Middle frontal gyrus (tissue), 1 donor: Measurements from ENCODE around the gene TGOLN2.
A peak's percentile ranks its signal among the peaks of the same experiment; 100 is the strongest.
"Not testable (repeated sequence)": the region's sequence is repeated elsewhere in the genome, so short reads cannot be mapped to it uniquely, and the experiment has no call there.

Experiments
- DNase-seq: peaks from one replicate; pipeline ENCODE4 v3.0.0-alpha.2; 2015; ENCODE audit warnings: low spot score; ENCODE audit errors: extremely low spot score

TGOLN2 gene

DNA sequence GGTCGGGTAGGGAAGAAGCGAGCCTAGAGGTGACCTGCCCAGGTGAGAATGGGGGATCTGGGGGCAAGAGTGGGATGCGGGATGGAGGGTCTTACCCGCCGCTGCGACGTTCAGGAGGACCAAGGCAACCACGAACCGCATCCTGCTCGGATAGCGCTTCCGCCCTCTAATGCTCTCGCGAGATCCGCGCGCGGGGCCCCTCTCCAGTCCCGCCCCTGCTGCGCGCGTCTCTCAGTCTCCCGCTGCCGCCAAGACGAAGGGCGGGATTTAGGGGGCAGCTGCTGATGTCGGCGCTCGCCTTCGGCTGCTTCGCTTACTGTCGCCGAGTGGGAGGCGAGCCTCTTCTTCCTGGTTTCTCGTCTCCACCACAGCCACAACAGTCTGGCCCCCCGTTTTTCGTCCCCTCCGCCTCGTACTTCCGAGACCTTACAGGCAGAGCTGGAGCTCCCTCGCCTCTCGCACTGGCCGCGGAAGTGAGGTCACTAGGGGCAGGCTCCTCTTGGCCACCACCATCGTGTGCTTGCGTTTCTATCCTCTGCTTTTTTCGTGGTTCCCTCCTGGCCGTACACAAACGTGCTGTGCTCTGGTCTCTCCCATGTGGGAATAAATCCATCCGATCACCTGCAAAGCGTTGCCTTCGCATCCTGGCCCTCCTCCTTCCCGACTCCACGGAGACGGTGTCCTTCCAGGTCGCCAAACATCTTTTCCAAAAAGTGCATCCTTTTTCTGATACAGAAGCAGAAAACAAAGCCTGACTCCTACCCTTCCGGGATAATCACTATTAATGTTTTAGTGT lies at the start of gene TGOLN2:
Gene TGOLN2, minus strand, starts transcription at position 168 of the 796 bp plus-strand sequence. Its CDS starts 27 bp downstream, at position 141.
- DNase-seq: peak; percentile 81

GRCh38 chr2:85377083-85377482 lies 49.3 kb upstream of the TGOLN2 start:
- no peak for DNase-seq

DNA sequence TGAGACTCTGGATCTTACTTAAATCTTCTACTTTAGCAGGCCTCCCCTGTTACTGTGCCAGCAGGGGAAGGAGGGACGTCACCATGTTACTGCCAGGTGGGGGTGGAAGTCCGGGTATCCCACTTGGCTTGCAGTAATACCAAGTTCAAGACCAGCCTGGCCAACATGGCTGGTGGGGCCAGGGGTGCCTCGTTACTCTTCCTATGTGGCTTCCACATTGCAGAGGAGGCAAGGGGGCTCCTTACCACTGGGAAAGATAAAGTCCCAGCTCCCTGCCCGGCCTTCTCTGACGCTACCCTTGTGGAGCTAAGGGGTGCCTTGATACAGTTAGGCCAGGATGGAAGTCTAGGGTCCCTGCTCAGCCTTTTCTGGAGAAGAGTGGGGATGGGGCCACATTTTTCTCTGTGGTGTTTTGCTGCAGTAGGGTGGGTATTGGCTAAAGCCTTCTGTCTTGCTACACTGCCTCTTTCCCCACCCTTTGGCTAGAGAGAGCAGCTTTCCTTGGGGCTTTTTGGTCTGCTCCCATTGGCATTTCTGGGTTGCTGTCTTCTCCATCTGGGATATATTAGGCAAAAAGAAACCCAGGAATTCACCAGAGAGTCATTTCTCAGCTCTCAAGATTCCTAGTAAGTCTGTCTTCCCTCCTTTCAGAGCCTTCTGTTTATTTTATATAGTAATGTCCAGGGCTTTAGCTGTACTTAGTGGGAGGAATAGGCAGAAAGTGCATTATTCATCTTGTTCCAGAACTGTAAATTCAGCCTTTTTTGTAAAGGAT lies 48.7 kb upstream of the TGOLN2 start:
- DNase-seq: no peak

DNA sequence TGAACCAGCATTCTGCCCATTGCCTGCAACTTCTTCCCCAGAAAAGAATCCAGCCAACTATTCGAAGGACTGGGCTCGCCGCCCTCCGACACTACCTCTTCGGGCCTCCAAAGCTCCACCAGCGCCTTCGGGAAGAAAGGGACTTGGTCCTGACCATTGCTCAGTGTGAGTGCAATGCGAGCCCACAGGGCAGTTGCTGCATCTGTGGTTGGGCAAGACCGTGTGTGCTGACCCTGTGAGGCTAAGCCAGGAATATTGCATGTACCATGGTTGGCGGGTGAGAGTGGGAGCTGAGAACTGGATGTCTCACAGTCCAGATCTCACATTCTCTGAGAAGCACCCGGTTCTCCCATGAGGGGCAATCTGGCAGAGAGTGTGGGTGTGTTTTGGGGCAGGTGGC lies 43.3 kb upstream of the TGOLN2 start:
- no peak for DNase-seq

- no peak for DNase-seq
Measured at GRCh38 chr2:85369500-85369899, 41.7 kb upstream of the TGOLN2 start.

GRCh38 chr2:85368921-85369320 lies 41.1 kb upstream of the TGOLN2 start:
- DNase-seq: no peak

- DNase-seq: no peak
Measured at GRCh38 chr2:85367180-85367579, 39.4 kb upstream of the TGOLN2 start.

GRCh38 chr2:85362653-85363387 lies 35.0 kb upstream of the TGOLN2 start:
- DNase-seq: not testable (repeated sequence)

DNA sequence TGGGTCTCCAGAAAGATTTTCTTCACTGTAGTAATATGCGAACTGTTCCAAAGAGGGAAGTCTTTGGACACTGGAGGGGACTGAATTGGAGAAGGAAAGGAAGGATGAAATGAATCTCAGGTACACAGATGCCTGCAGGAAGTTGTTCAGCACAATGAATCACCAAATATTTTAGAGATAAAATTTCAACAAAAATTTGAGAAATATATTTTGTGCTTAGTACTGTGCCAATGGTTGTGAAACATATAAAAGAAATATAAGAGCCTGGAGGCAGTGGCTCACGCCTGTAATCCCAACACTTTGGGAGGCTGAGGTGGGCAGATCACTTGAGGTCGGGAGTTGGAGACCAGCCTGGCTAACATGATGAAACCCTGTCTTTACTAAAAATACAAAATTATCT lies 29.9 kb upstream of the TGOLN2 start:
- DNase-seq: no peak

DNA sequence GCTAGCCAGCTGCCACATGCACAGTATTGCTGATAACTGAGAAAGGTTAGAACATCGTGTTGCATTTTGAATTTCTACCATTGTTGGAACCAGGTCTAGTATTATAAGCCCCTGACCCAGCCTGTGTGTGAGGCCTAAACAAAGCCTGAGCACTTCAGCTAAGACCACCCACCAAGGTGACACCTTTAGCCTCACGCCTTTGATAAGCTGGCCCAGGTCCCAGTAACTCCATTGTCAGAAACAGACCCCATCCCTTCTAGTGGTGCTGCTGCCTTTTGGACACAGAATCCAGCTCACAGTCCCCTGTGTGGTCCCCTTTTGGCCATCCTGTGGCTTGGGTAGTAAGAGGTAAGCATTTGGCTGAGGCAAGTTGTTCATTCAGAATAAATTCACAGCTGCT lies 28.4 kb upstream of the TGOLN2 start:
- DNase-seq: no peak

DNA sequence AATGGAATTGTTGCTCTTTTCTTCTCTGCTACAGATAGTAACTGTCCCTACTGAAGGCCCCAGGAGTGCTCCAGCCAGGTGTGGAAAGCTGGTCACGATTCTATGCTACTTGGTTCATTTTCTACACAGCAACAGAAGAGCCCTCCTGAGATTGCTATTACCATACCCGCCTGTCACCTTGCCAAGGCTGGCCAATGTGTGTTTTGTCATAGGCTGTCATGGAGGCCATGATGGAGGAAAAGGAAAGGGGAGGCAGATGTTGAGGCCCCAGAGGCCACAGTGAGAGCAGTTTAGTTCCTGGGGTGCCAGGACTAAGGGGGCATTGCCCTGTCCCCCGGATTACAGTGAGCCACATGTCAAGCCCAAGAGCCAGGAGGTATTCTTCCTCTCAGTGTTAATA lies 27.7 kb upstream of the TGOLN2 start:
- no peak for DNase-seq

- DNase-seq: no peak
Measured at GRCh38 chr2:85355073-85355410, 27.3 kb upstream of the TGOLN2 start.

GRCh38 chr2:85354286-85355072 lies 26.7 kb upstream of the TGOLN2 start, which contains the start of the genes ELMOD3 and RETSAT:
ELMOD3 (plus strand) TSS chr2:85354769; CDS start chr2:85357199, 2,430 bp downstream.
RETSAT (minus strand) TSS chr2:85354528; CDS start chr2:85354507, 21 bp downstream.
- peak; percentile 92 for DNase-seq

GRCh38 chr2:85353876-85354285 lies 26.1 kb upstream of the TGOLN2 start:
- DNase-seq: no peak

GRCh38 chr2:85347599-85347998 lies 19.8 kb upstream of the TGOLN2 start:
- no peak for DNase-seq

- DNase-seq: no peak
Measured at GRCh38 chr2:85344356-85344954, 16.7 kb upstream of the TGOLN2 start.

DNA sequence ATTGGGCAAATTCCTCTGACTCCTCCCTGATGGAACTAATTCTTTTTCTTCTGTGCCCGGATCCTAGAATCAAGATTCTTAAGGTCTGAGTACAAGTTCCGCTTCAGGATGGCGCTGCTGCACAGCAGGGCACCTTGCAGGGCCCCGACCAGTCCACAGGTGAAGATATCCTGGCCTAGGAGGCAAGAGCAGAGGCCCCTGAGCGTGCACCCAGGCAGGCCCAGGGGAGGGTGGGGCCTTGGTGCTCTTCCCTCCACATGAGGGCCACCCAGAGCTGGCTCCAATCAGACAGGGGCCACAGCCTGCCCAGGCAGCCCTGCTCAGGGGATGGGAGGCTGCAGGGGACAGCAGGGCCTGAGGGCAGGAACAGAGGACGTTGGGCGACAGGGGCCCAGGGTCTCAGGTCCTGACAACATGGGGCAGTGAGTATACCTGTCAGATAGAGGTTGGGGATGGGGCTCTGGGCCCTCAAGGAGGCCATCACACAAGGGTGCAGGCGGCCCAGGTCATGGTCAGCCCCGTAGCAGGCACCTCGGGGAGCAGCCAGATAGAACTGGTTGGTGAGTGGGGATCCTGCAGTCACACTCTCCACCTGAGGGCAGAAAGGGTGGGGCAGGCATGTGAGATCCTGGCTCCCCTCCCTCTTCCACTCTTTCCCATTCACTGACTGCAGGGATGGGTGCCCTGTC lies 15.6 kb upstream of the TGOLN2 start:
- not testable (repeated sequence) for DNase-seq

DNA sequence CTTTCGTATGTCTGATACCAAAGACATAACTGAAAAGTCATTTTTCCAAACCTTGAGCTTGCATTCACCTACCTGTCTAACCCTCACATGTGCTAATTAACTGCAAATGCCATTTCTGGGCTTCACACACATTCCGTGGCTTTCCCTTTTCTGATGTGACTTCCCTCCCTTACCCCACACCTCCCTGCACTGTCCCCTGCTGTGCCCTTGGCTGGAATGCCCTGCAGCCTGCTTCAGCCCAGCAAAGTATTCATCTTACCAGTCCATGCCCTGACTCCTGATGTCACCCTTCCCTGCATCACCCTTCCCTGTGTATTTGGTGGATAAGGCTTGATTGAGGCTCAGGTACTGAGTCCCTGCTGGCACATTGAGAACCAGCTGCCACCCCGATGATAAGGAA lies 14.4 kb upstream of the TGOLN2 start:
- no peak for DNase-seq

- no peak for DNase-seq
Measured at GRCh38 chr2:85341269-85342029, 13.7 kb upstream of the TGOLN2 start.
